ENCODE results near the gene HUS1. TPM values are rescaled to one million over a fixed set of nuclear protein-coding genes. Genes with fewer than 3 reads are reported as not detected.

The HUS1 gene
- total and polyA plus RNA-seq, 2 of the 8 experiments (the other 6 are each of a cell fraction or from before 2014, with no cell fraction given), result 15.0 to 33.0 TPM

- H3K27ac ChIP-seq (ENCODE audit: low read depth, low read length), result no peak overlapping the region
Measured at GRCh38 chr7:47941136-47941844, 38.1 kb downstream of the HUS1 start.

More at GRCh38 chr7:47941136-47941844, 38.1 kb downstream of the HUS1 start:
- Histone ChIP-seq H4K20me1 (replicated peaks in 1 of 2; ENCODE audit: control insufficient read depth in 1 of 2, insufficient read depth in 2 of 2, low read length in 2 of 2) (peaks cover 0 to 1% of the 10 kb centered on the region in 2 experiments), H3K14ac (ENCODE audit: insufficient read length) (no peak overlapping the region), H3K79me2 (ENCODE audit: control insufficient read depth in 1 of 2, insufficient read depth in 2 of 2, low read length in 2 of 2) (no peaks in the 10 kb centered on the region), H4K5ac (ENCODE audit: insufficient read length, low read depth, low read length) (no peak overlapping the region), H3K23ac (ENCODE audit: insufficient read length) (no peak overlapping the region), H2AK5ac (ENCODE audit: low read depth, low read length) (no peak overlapping the region), H3K18ac (ENCODE audit: extremely low read depth, low read length) (no peak overlapping the region; the same call in 1 of the 2 replicates), H3K4me3 (ENCODE audit: extremely low read depth in 1 of 4, insufficient read depth in 2 of 4, low read depth in 3 of 4, low read length in 4 of 4) (no peak overlapping the region), H3K4me1 (replicated peaks in 1 of 4; ENCODE audit: control insufficient read depth in 3 of 4, insufficient read depth in 4 of 4, low read length in 3 of 4) (peaks cover 0 to 9% (median 5%) of the 10 kb centered on the region in 4 experiments; a peak in 6 of 7 replicates), H3K79me1 (ENCODE audit: low read depth, low read length) (no peaks in the 10 kb centered on the region), H3K23me2 (ENCODE audit: low read depth, low read length) (peaks cover 3% of the 10 kb centered on the region; the same call in 1 of the 2 replicates), H2AFZ (ENCODE audit: low read length) (no peak overlapping the region), H3K4ac (replicated peaks; ENCODE audit: insufficient read length, low read depth, low read length) (no peak overlapping the region), H2BK20ac (ENCODE audit: low read length) (no peak overlapping the region), H3K9me3 (ENCODE audit: insufficient read depth in 2 of 2, low read depth in 1 of 2, low read length in 1 of 2) (no peaks in the 10 kb centered on the region), H3K9ac (replicated peaks in 1 of 4; ENCODE audit: extremely low read depth in 1 of 4, low read depth in 3 of 4, low read length in 3 of 4) (no peak overlapping the region), H3K56ac (replicated peaks; ENCODE audit: insufficient read length, low read depth, low read length) (no peak overlapping the region), H2BK15ac (ENCODE audit: low read length) (no peak overlapping the region), H2BK12ac (ENCODE audit: low read depth, low read length) (peak overlapping the region; percentile 3; the same call in 1 of the 2 replicates), H4K8ac (ENCODE audit: extremely low read depth, insufficient read depth, low read length) (no peak overlapping the region), H3K36me3 (ENCODE audit: control insufficient read depth in 2 of 4, insufficient read depth in 4 of 4, low read length in 3 of 4) (no peaks in the 10 kb centered on the region), H2BK120ac (replicated peaks; ENCODE audit: low read depth, low read length) (no peak overlapping the region), H2BK5ac (ENCODE audit: low read depth, low read length) (peak overlapping the region; percentile 0; the same call in 1 of the 2 replicates), H3K27me3 (replicated peaks in 1 of 4; ENCODE audit: control insufficient read depth in 3 of 4, extremely low read depth in 1 of 4, insufficient read depth in 3 of 4, low read length in 3 of 4) (no peaks in the 10 kb centered on the region), H4K91ac (replicated peaks; ENCODE audit: insufficient read length, low read length) (no peak overlapping the region), H3K4me2 (ENCODE audit: insufficient read depth in 1 of 2, low read depth in 2 of 2, low read length in 2 of 2) (no peak overlapping the region)
- FAIRE-seq, result no peak
- 79% methylated on average over 9 of the region's 9 CpGs; no CpG with 5 or more reads in 1 of the 2 experiments for WGBS, 2 experiments (ENCODE audit: extremely low coverage in 1 of 2, insufficient coverage in 1 of 2, insufficient read length in 1 of 2, insufficient replicate concordance in 2 of 2, low coverage in 1 of 2, low lambda C conversion rate in 2 of 2, missing lambda C conversion rate in 1 of 2)
- CTCF ChIA-PET (ENCODE audit: partially characterized antibody), result interaction anchor here (1.1 to 5.4 kb wide), 9 partner anchors 9 to 169 kb away, joined by 3 to 34 read pairs (median 5); partner anchors contain the start of gene PKD1L1
- TF ChIP-seq ZNF274 (IDR thresholded peaks at IDR 0.05; ENCODE audit: borderline replicate concordance, extremely low read depth, low read length), result no peak
- no peak for TF ChIP-seq JUN (IDR thresholded peaks at IDR 0.05; ENCODE audit: low read depth, low read length)
- TF ChIP-seq EZH2 (IDR thresholded peaks at IDR 0.05; ENCODE audit: low read depth, low read length, severe bottlenecking), result no peak
- TF ChIP-seq SIRT6 (IDR thresholded peaks at IDR 0.05; ENCODE audit: low read length), result no peak
- no peak for TF ChIP-seq SRF (IDR thresholded peaks at IDR 0.05; ENCODE audit: low read depth, low read length)
- no peak for TF ChIP-seq TCF12 (IDR thresholded peaks at IDR 0.05; ENCODE audit: low read depth, low read length)
- no peak for TF ChIP-seq KDM4A (IDR thresholded peaks at IDR 0.05; ENCODE audit: low read depth, low read length, severe bottlenecking)
- no peak for TF ChIP-seq KDM5A (IDR thresholded peaks at IDR 0.05; ENCODE audit: low read length)
- no peak for TF ChIP-seq EGR1 (IDR thresholded peaks at IDR 0.05; ENCODE audit: borderline replicate concordance, low read depth, low read length)
- POLR2A ChIA-PET (ENCODE audit: partially characterized antibody), result interaction anchor here (0.8 to 1.1 kb wide), 2 partner anchors 13 to 33 kb away, joined by 3 read pairs; no protein-coding TSS in a partner anchor
- no peak for DNase-seq (ENCODE audit: low read depth in 1 of 2, low spot score in 2 of 2)
